NCI-H2029 treated with DMSO at 0.1 percent for 48 hours (cell line): ENCODE data around the gene CST9.
"Not testable (repeated sequence)": the region's sequence is repeated elsewhere in the genome, so short reads cannot be mapped to it uniquely, and the experiment has no call there.

Experiments used
- DNase-seq: peaks from one replicate; lab custom pipeline; 2025; lab: John Stamatoyannopoulos, UW

The CST9 gene

GRCh38 chr20:23637282-23638221, 31.8 kb upstream of the CST9 start, which contains the start of gene CST3:
Gene CST3, minus strand, starts transcription at chr20:23637955. Its CDS starts 93 bp downstream, at chr20:23637862.
- peak; percentile 53 for DNase-seq

GRCh38 chr20:23636908-23637281, 31.2 kb upstream of the CST9 start:
- DNase-seq: no peak

- no peak for DNase-seq
These were observed 30.6 kb upstream of the CST9 start for GRCh38 chr20:23636182-23636907.

- DNase-seq: not testable (repeated sequence)
These were observed 30.0 kb upstream of the CST9 start for GRCh38 chr20:23635768-23636090.

GRCh38 chr20:23634985-23635767, 29.5 kb upstream of the CST9 start:
- DNase-seq: no peak

DNA sequence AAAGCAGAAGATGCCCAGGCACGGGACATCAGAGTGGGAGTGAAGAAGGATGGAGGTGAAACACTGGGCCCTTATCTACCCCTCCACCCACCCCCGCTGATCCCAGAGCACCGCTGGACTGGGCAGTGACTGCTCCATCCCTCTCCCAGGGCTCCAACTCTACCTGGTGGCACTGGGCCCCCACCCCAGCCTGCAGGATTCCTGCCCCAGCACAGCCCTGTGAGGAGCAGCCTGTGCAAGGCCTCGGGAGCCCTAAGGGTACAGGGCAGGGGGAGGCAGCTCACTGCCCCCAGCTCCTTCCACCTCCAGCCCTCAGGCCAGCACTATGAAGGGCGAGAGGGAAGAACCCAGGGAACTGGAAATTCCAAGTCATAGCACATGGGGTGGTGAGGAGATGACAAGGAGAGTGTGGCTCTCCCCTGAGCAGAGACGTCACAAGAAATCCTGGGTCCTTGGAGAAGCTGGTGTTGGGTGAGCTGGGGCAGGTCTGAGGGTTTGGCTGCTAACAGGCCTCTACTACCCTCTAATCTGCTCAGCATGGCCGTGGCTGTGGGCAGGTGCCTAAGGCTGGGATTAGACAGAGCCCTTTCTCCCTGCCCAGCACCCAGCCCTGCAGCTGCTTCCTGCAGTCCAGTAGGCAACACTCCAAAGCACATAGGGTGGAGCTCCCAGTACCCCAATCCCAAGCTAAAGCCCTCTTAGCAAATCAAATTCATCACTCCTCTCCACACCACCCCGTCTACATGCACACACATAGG, 28.5 kb upstream of the CST9 start:
- DNase-seq: no peak

- no peak for DNase-seq
These were observed 27.2 kb upstream of the CST9 start for GRCh38 chr20:23632711-23633573.

- DNase-seq: no peak
These were observed 26.4 kb upstream of the CST9 start for GRCh38 chr20:23631981-23632710.

DNA sequence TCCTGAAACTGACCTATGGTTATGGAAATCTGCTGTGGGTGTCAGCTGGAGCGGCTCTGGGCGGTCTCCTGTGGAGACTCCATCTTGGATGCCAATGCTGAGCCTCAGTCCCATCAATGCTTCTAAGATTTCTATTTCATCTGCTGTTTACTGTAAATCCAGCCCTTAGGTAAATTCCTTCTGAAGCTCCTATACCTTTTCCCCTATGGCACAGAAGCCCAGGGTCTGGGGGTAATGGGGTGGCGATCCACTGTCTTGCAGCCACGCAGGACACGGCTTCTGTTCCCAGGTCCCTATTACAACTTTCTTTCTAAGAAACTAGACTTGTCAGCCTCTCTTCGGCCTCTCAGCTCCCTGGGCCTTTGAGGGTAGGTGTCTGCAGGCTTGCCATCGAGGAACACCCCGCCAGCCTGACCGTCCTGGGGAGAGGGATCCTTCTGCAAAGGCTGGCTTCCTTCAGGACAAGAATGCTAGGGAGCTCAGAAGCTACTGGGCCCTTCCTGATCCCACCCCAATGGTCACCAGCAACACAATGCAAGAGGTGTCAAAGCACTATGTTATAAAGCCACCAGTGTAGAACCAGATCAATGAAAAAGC, 25.6 kb upstream of the CST9 start:
- no peak for DNase-seq

DNA sequence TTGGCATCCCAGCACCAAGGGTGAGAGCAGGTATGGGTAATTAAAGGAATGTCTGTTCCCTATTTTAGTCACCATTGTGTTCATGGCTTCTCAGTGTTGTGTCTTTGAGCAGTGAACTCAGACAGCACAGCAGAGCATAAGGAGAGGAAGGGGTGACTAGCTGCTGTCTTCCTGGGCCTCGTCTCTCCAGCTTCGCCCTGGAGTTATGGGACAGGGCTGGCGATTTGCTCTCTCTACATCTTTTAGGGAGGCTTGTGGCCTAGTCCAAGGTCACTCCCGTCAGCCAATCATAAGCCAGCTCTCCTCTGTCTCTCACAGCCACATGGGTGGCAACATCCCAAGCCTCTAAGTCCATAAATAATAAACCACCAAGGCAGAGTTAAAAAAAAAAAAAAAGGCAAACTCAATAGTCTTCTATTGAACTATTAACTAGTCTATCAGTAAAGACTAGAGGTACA, 24.7 kb upstream of the CST9 start:
- no peak for DNase-seq

GRCh38 chr20:23629542-23630391, 24.1 kb upstream of the CST9 start:
- DNase-seq: no peak

DNA sequence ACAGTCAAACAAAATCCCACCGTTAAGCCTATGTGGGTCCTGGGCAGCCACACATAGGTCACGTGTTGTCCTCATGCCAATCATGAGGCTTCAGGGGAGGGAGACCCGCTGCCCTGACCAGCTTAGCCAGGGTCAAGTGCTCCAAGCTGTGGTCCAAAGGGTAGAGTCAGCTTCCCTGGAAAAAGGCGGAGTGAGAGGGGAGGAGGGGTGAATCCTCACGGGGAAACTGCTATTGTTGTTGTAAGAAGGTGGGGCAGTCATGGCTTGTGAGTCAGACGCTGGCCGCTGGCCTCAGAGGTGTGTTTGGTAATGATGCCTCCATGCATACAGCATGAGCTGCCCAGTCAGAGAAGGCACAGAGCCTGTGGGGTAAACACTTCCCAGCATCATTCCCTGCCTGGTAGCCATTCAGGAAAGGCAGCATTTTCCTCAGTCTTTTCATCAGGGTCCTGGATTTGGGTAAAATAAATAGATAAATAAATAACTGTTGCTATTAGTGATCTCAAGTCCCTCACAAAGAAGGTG, 23.4 kb upstream of the CST9 start:
- no peak for DNase-seq

GRCh38 chr20:23628402-23629016, 22.8 kb upstream of the CST9 start:
- DNase-seq: no peak

DNA sequence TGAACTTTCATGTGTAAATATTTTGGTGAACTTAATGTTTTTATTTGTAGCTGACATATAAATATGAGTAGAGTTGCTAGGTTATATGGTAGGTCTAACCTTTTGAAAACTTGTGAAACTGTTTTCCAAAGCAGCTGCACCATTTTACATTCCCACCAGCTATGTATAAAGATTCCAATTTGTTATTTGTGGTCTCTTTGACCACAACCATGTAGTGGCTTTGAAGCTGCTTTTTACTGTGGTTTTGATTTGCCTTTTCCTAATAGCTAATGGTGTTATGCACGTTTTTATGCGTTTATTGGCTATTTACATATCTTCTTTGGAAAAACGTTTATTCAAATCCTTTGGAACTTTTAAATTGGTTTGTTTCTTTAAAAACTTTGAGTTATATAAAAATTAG, 21.8 kb upstream of the CST9 start:
- DNase-seq: no peak

DNA sequence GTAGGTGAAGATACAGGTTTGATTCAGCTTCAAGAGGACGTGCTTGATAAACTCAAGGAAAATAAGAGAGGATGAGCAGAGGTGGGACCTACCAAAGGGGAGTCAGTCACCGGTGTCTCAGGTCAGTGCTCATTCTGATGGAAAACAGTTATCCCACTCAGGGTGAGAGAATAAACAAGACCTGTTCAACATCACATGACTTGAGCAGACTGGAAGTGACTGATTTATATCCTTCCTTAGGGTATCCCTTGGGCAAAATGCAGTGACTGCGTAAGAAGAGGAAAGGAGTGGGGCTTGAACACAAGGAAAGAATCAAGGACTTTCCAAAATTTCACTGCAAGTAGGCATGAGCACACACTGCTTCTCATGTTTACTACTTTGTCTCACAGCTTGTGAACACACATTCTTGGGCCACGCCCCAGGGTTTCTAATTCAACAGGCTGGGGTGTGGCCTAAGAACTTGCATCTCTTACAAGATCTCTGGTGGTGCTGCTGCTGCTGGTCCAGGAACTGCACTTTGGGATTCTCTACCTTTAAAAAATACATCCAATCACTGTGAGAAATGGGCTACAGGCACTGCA, 20.4 kb upstream of the CST9 start:
- DNase-seq: no peak

DNA sequence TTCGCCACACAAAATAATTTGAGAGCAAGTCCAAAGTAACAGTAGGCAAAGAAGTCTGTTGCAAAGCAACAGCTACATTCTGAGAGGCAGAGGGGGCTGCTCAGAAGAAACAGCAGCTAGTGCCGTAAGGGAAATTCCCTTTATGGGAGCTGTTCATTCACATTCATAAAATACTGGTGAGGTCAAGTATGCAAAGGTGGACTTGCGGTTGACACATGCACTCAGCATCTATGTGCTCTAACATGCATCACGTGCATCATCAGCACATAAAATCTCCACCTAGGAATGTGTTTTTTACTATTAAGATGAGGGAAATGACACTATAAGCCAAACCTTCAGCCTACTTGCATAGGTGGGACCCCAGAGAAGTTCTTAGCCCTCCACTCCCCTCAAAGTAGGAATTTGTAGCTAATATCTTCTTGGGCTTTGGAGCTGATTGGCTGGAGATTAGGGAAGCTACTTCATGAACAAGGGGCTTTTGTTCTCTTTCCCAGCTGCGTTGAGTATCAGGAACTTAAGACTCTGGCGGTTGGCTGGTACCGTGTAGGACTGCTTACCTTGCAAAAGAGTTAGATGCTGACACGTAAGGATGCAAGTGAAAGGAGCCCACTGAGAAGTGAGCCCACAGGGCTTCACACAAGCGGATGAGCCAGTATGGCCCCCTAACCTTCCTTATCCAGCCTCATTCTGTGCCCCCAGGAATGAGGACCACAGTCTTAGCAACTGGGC, 19.7 kb upstream of the CST9 start:
- DNase-seq: no peak

GRCh38 chr20:23624324-23624691, 18.6 kb upstream of the CST9 start:
- no peak for DNase-seq
